Adipocyte (in vitro differentiated cells): ENCODE measurements around the gene OR51F2.
"Not testable (repeated sequence)": the region's sequence is repeated elsewhere in the genome, so short reads cannot be mapped to it uniquely, and the experiment has no call there.

Experiments
- DNase-seq: peaks from one replicate; pipeline ENCODE4 v3.0.0-alpha.2; 2015; ENCODE audit warnings: low read depth
- H3K27me3 ChIP-seq: replicated peaks from 2 replicates; pipeline ENCODE4 v1.7.0; 2013; ENCODE audit warnings: mild to moderate bottlenecking, low read length, moderate library complexity; ENCODE audit not compliant: control insufficient read depth, insufficient read depth
- H3K36me3 ChIP-seq: 2 replicates; pipeline ENCODE4 v1.7.0; 2013; ENCODE audit warnings: low read length, mild to moderate bottlenecking, moderate library complexity; ENCODE audit not compliant: control insufficient read depth, insufficient read depth, severe bottlenecking
- H3K4me1 ChIP-seq: 2 replicates; pipeline ENCODE4 v1.7.0; 2013; ENCODE audit warnings: mild to moderate bottlenecking, low read length, moderate library complexity; ENCODE audit not compliant: control insufficient read depth, insufficient read depth
- H3K4me3 ChIP-seq: 2 replicates; pipeline ENCODE4 v1.7.0; 2013; ENCODE audit warnings: mild to moderate bottlenecking, low read length, moderate library complexity
- H3K9ac ChIP-seq: 2 replicates; pipeline ENCODE4 v1.7.0; 2013; ENCODE audit warnings: mild to moderate bottlenecking, low read length, moderate library complexity
- H3K9me3 ChIP-seq: 2 replicates; pipeline ENCODE4 v1.7.0; 2013; ENCODE audit warnings: mild to moderate bottlenecking, low read length, moderate library complexity; ENCODE audit not compliant: control insufficient read depth

Gene OR51F2

GRCh38 chr11:4830909-4831308 is 9.8 kb downstream of the OR51F2 start:
- no peak overlapping the region for H3K9ac ChIP-seq
- H3K27me3 ChIP-seq = peaks cover 6% of the 10 kb centered on the region
- no peak overlapping the region for H3K4me3 ChIP-seq
- DNase-seq = no peak
- no peaks in the 10 kb centered on the region for H3K4me1 ChIP-seq
- H3K9me3 ChIP-seq = no peaks in the 10 kb centered on the region
- H3K36me3 ChIP-seq = no peaks in the 10 kb centered on the region

- Histone ChIP-seq H3K4me3 (no peak overlapping the region), H3K9me3 (no peaks in the 10 kb centered on the region), H3K27me3 (no peaks in the 10 kb centered on the region), H3K9ac (no peak overlapping the region), H3K4me1 (no peaks in the 10 kb centered on the region), H3K36me3 (no peaks in the 10 kb centered on the region)
- DNase-seq = no peak
Measured at GRCh38 chr11:4839851-4840549, 18.9 kb downstream of the OR51F2 start.

- Histone ChIP-seq H3K4me1 (no peaks in the 10 kb centered on the region), H3K4me3 (no peak within 1 kb of the TSS), H3K9ac (no peak within 1 kb of the TSS), H3K9me3 (no peaks in the 10 kb centered on the region), H3K27me3 (no peaks in the 10 kb centered on the region), H3K36me3 (no peaks in the 10 kb centered on the region)
- DNase-seq = no peak
Measured at GRCh38 chr11:4848908-4849532, 27.9 kb downstream of the OR51F2 start, which contains the start of gene OR51S1. Gene OR51S1, minus strand, starts transcription at chr11:4849208. Its CDS starts 0 bp downstream, at chr11:4849208.

- Histone ChIP-seq H3K4me1 (no peaks in the 10 kb centered on the region), H3K27me3 (no peaks in the 10 kb centered on the region), H3K36me3 (no peaks in the 10 kb centered on the region), H3K4me3 (no peak overlapping the region), H3K9ac (no peak overlapping the region), H3K9me3 (no peaks in the 10 kb centered on the region)
- no peak for DNase-seq
Measured at GRCh38 chr11:4851033-4851432, 29.9 kb downstream of the OR51F2 start.

- not testable (repeated sequence) for H3K9ac ChIP-seq, H3K36me3 ChIP-seq, DNase-seq, H3K4me1 ChIP-seq, H3K9me3 ChIP-seq, H3K4me3 ChIP-seq, H3K27me3 ChIP-seq
Measured at GRCh38 chr11:4854286-4854685, 33.2 kb downstream of the OR51F2 start.

- no peaks in the 10 kb centered on the region for H3K9me3 ChIP-seq
- H3K4me1 ChIP-seq = no peaks in the 10 kb centered on the region
- no peaks in the 10 kb centered on the region for H3K36me3 ChIP-seq
- H3K9ac ChIP-seq = no peak overlapping the region
- H3K4me3 ChIP-seq = no peak overlapping the region
- no peaks in the 10 kb centered on the region for H3K27me3 ChIP-seq
- no peak for DNase-seq
Measured at GRCh38 chr11:4862447-4863236, 41.5 kb downstream of the OR51F2 start.

- Histone ChIP-seq H3K36me3 (no peaks in the 10 kb centered on the region), H3K9me3 (no peaks in the 10 kb centered on the region), H3K4me3 (no peak overlapping the region), H3K9ac (no peak overlapping the region), H3K4me1 (no peaks in the 10 kb centered on the region), H3K27me3 (no peaks in the 10 kb centered on the region)
- DNase-seq = no peak
Measured at GRCh38 chr11:4863876-4864275, 42.8 kb downstream of the OR51F2 start.

- Histone ChIP-seq H3K4me3 (no peak overlapping the region), H3K9me3 (no peaks in the 10 kb centered on the region), H3K9ac (no peak overlapping the region), H3K27me3 (no peaks in the 10 kb centered on the region), H3K36me3 (no peaks in the 10 kb centered on the region), H3K4me1 (no peaks in the 10 kb centered on the region)
- no peak for DNase-seq
Measured at GRCh38 chr11:4865855-4866254, 44.7 kb downstream of the OR51F2 start.
